GM13977 (cell line): Measurements from ENCODE around the gene NXPH4.

Source experiments
- DNase-seq: peaks from one replicate; pipeline ENCODE4 v3.0.0; 2012; ENCODE audit warnings: low spot score
- CTCF ChIP-seq: IDR thresholded peaks from 2 replicates; pipeline ENCODE4 v1.5.1; 2012; ENCODE audit warnings: mild to moderate bottlenecking, control low read depth; ENCODE audit not compliant: insufficient read depth; ENCODE audit errors: extremely low read depth, missing control alignments
- in situ Hi-C: fragments of 300-500 bp; cut with MboI; formaldehyde crosslinking; loops from one replicate; pipeline ENCODE4 v1.12.0; 2022; ENCODE audit warnings: low sequenced_read_pairs, low pct_unique_long_range_greater_than_20kb, mixed read lengths, inconsistent platforms; ENCODE audit not compliant: unreplicated experiment

The NXPH4 gene

GRCh38 chr12:57212701-57213057 lies 3.9 kb upstream of the NXPH4 start:
- DNase-seq, result no peak
- no peak for TF ChIP-seq CTCF
- in situ Hi-C loops, result no loop called here

GRCh38 chr12:57213058-57213715 lies 3.4 kb upstream of the NXPH4 start:
- in situ Hi-C loops, result no loop called here
- DNase-seq, result peak; percentile 93
- TF ChIP-seq CTCF, result peak; percentile 94

GRCh38 chr12:57213763-57214397 lies 2.7 kb upstream of the NXPH4 start:
- no peak for TF ChIP-seq CTCF
- in situ Hi-C loops, result no loop called here
- no peak for DNase-seq

GRCh38 chr12:57214398-57214781 lies 2.2 kb upstream of the NXPH4 start:
- in situ Hi-C loops, result no loop called here
- DNase-seq, result peak; percentile 86
- TF ChIP-seq CTCF, result peak; percentile 79

GRCh38 chr12:57215065-57215464 lies 1.5 kb upstream of the NXPH4 start:
- no peak for DNase-seq
- TF ChIP-seq CTCF, result no peak
- in situ Hi-C loops, result no loop called here

GRCh38 chr12:57215668-57216013 lies 953 bp upstream of the NXPH4 start:
- DNase-seq, result peak; percentile 80
- in situ Hi-C loops, result no loop called here
- TF ChIP-seq CTCF, result no peak
